Inflammatory macrophage treated with lipopolysaccharide for 1 hour (primary cell): ENCODE results near the gene SFMBT2.

Experiments
- DNase-seq, 2 donors: peaks; one replicate each; pipeline ENCODE4 v3.0.0-alpha.2; 2020 to 2022

The SFMBT2 gene

GRCh38 chr10:7362471-7362870 is 48.4 kb downstream of the SFMBT2 start:
- DNase-seq = no peak

DNA sequence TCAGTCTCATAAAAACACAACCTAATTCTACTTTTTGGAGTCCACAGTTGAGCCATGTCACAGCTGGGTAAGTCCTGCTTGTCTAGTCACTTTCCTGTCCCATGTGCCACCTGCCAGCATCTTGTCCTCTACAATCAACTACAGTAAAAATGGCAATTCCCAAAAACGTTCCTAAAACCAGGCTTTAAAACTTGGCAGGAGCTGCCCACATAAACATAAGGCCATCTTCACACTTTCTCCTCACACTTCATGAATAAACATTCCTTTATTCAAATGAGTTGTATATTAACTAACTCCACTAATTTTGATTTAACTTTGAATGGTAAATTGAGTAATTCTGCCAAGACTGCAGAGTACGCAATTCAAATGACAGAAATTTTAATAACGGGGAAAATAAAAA is 49.5 kb downstream of the SFMBT2 start:
- no peak for DNase-seq

- DNase-seq = no peak
Measured at GRCh38 chr10:7359954-7360353, 50.9 kb downstream of the SFMBT2 start.

DNA sequence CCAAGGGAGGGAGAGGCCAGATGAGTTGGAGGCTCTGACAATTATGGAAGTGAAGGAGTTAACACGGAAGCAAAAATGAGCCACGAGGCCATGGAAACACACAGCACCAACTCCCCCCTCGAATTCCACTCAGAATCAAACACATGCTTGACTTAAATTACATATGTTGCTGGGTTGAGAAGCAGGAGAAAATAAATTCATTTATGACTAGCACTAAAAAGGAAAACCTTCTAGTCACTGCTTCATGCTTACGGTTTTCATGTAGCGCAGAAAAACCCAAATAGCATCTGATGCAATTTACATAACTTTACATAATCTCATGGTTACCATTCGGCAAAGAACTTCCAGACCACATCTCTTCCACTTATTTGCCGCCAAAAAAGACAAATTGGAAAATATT is 51.5 kb downstream of the SFMBT2 start:
- no peak for DNase-seq

DNA sequence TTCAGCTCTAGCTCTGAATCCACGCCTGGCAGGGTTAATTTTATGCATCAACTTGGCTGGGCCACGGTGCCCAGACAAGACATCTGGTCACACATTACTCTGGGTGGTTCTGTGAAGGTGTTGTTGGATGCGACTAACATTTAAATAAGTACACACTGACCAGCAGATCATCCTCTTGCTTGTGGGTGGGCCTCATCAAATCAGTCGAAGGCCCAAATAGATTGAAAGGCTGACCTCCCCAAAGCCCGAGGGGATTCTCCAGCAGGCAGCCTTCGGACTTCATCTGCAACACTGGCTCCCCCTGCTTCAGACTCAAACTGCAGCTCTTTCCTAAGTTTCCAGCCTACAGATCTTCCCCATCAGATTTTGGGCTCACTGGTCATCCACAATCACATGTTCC is 53.6 kb downstream of the SFMBT2 start:
- DNase-seq = no peak

GRCh38 chr10:7354330-7355047 is 56.3 kb downstream of the SFMBT2 start:
- DNase-seq = peak; percentile 4 to 25

GRCh38 chr10:7351894-7352293 is 58.9 kb downstream of the SFMBT2 start:
- no peak for DNase-seq

DNA sequence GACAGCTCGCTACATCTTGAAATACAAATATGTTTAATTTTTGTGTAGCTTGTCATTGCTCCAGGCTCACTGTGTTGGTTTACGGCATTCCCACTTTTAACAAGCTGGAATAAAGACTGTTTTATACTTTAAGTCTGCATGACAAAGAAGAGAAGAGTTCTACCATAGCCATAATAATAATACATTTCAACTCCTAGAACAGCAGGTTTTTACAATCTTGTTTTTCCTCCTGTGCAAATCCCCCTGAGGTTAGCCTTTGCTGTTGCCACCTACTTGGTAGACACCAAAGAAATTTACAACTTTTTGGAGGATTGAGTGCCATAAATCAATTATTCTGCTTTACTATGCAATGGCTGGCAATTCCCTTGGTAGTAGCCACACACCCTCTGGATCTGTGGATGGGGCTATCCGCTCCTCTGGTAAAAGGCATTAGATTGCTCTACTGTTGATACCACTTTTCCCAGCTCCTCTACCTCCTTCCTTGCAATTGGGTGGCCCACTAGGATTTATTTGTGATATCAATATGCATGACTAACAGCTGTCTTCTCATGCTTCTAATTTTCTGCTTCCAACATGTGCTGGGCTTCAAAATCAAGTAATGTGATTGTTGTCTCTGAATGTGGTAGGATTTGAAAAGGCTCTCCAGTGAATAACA is 60.2 kb downstream of the SFMBT2 start:
- no peak for DNase-seq

- no peak for DNase-seq
Measured at GRCh38 chr10:7345717-7346116, 65.1 kb downstream of the SFMBT2 start.

GRCh38 chr10:7343040-7343439 is 67.8 kb downstream of the SFMBT2 start:
- no peak for DNase-seq

GRCh38 chr10:7340179-7340874 is 70.5 kb downstream of the SFMBT2 start:
- no peak for DNase-seq

- no peak for DNase-seq
Measured at GRCh38 chr10:7339510-7339909, 71.3 kb downstream of the SFMBT2 start.

GRCh38 chr10:7338469-7338868 is 72.4 kb downstream of the SFMBT2 start:
- no peak for DNase-seq

- DNase-seq = peak; percentile 52 to 60
Measured at GRCh38 chr10:7337431-7338171, 73.2 kb downstream of the SFMBT2 start.

DNA sequence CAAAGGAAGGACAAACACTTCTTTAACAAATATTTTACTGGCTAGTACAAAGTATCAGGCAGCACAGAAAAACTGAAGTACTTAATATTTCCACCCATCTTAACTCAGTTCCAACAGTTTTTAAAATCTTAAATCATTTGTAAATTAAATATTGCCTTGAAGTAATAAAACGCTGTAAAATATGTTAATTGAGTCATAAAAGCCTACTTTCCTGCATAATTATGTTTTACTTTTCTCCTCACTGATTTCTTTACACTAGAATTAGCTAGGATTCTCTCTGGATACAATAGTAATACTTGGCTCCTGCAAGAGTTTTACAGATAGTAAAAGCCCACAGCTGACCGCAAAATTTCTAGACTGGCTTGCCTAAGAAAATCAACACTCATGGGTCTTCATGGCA is 74.9 kb downstream of the SFMBT2 start:
- DNase-seq = no peak

- DNase-seq = no peak
Measured at GRCh38 chr10:7334642-7334964, 76.2 kb downstream of the SFMBT2 start.

DNA sequence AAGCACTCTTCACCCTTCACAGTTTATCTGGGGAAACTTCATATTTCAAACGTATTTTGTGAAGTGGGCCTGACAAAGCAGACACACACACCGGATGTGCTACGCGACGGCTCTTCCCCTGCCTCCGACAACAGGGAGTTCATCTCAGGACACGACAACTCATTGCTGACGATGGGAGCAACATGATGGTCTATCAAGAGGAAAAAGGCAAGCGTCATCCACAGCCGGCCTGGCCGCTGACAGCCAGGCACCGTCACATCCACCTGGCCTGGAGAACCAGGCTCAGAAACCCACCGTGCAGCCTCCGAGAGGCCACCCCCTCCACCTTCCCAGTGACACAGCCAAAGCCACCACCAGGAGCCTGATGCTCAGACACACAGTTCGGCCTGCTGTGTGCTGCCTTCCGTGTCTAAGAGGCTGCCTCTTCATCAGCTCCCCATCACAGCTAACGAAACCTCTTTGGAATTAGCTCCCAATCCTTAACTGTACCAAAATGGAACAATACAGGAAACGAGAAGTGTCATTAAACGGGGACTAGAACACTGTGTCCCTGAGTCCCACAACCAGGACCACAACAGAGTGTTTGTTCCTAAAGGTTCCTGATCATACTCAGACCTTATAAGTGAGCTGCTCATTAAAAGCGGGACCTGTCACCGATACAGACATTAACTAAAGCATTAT is 76.7 kb downstream of the SFMBT2 start:
- no peak for DNase-seq

- no peak for DNase-seq
Measured at GRCh38 chr10:7329219-7329618, 81.6 kb downstream of the SFMBT2 start.

- no peak for DNase-seq
Measured at GRCh38 chr10:7327885-7328284, 82.9 kb downstream of the SFMBT2 start.

GRCh38 chr10:7322623-7323022 is 88.2 kb downstream of the SFMBT2 start:
- DNase-seq = no peak

- DNase-seq = peak; percentile 34 to 55
Measured at GRCh38 chr10:7320072-7320471, 90.8 kb downstream of the SFMBT2 start.

- no peak for DNase-seq
Measured at GRCh38 chr10:7319632-7320031, 91.2 kb downstream of the SFMBT2 start.

GRCh38 chr10:7318836-7319235 is 92.0 kb downstream of the SFMBT2 start:
- no peak for DNase-seq
